H9 (cell line): ENCODE measurements around the gene ZSWIM6. TPM values are rescaled to one million over a fixed set of nuclear protein-coding genes. Genes with fewer than 3 reads are reported as not detected.

ENCODE experiments used
- DNase-seq: peaks from one replicate; pipeline ENCODE4 v3.0.0-alpha.2; 2017
- H2AFZ ChIP-seq: one replicate; pipeline ENCODE4 v1.6.1; 2013; ENCODE audit warnings: mild to moderate bottlenecking, low read length, control low read depth, moderate library complexity
- H2AK5ac ChIP-seq: 2 replicates; pipeline ENCODE4 v1.6.1; 2013; ENCODE audit warnings: low read length, control low read depth, mixed read lengths; ENCODE audit not compliant: insufficient read length
- H2BK120ac ChIP-seq: one replicate; pipeline ENCODE4 v1.6.1; 2013; ENCODE audit warnings: low read depth, mild to moderate bottlenecking, low read length, control low read depth, inconsistent platforms; ENCODE audit not compliant: poor library complexity, severe bottlenecking
- H2BK12ac ChIP-seq: 2 replicates; pipeline ENCODE4 v1.6.1; 2013; ENCODE audit warnings: low read length, control low read depth, mixed read lengths, low read depth; ENCODE audit not compliant: insufficient read length
- H2BK15ac ChIP-seq: 2 replicates; pipeline ENCODE4 v1.6.1; 2013; ENCODE audit warnings: low read depth, low read length, control low read depth
- H2BK20ac ChIP-seq: one replicate; pipeline ENCODE4 v1.6.1; 2013; ENCODE audit warnings: low read depth, mild to moderate bottlenecking, low read length, control low read depth, inconsistent platforms; ENCODE audit not compliant: poor library complexity, severe bottlenecking
- H2BK5ac ChIP-seq: 2 replicates; pipeline ENCODE4 v1.6.1; 2013; ENCODE audit warnings: low read length, control low read depth, mixed read lengths; ENCODE audit not compliant: insufficient read length
- H3K14ac ChIP-seq: 2 replicates; pipeline ENCODE4 v1.6.1; 2013; ENCODE audit warnings: low read length, control low read depth; ENCODE audit not compliant: insufficient read depth
- H3K18ac ChIP-seq: 2 replicates; pipeline ENCODE4 v1.6.1; 2013; ENCODE audit warnings: low read depth, mild to moderate bottlenecking, mixed read lengths, low read length, control low read depth; ENCODE audit not compliant: insufficient read length
- H3K23ac ChIP-seq: 2 replicates; pipeline ENCODE4 v1.6.1; 2013; ENCODE audit warnings: low read length, control low read depth, mixed read lengths, low read depth; ENCODE audit not compliant: insufficient read length
- H3K23me2 ChIP-seq: 2 replicates; pipeline ENCODE4 v1.6.1; 2013; ENCODE audit warnings: low read depth, mild to moderate bottlenecking, mixed read lengths, low read length, control low read depth; ENCODE audit not compliant: insufficient read length, poor library complexity, severe bottlenecking
- H3K27ac ChIP-seq: 2 replicates; pipeline ENCODE4 v1.5.1; 2013; ENCODE audit warnings: low read length, control low read depth, mixed read lengths, low read depth; ENCODE audit not compliant: insufficient read length
- H3K27me3 ChIP-seq: 2 replicates; pipeline ENCODE4 v1.6.1; 2013; ENCODE audit warnings: low read length, control low read depth, inconsistent platforms; ENCODE audit not compliant: insufficient read depth
- H3K4ac ChIP-seq: 2 replicates; pipeline ENCODE4 v1.6.1; 2013; ENCODE audit warnings: low read depth, mild to moderate bottlenecking, control low read depth, inconsistent platforms, low read length, moderate library complexity
- H3K4me1 ChIP-seq: 2 replicates; pipeline ENCODE4 v1.6.1; 2013; ENCODE audit warnings: low read length, control low read depth, inconsistent platforms; ENCODE audit not compliant: insufficient read depth
- H3K4me2 ChIP-seq: 2 replicates; pipeline ENCODE4 v1.6.1; 2013; ENCODE audit warnings: low read length, control low read depth, mixed read lengths; ENCODE audit not compliant: insufficient read length, insufficient read depth
- H3K56ac ChIP-seq: 2 replicates; pipeline ENCODE4 v1.6.1; 2013; ENCODE audit warnings: low read depth, mild to moderate bottlenecking, mixed read lengths, low read length, control low read depth; ENCODE audit not compliant: insufficient read length
- H3K79me1 ChIP-seq: 2 replicates; pipeline ENCODE4 v1.6.1; 2013; ENCODE audit warnings: low read depth, mild to moderate bottlenecking, moderate library complexity, low read length, control low read depth, inconsistent platforms; ENCODE audit not compliant: insufficient read depth, poor library complexity, severe bottlenecking
- H3K79me2 ChIP-seq: 2 replicates; pipeline ENCODE4 v1.6.1; 2013; ENCODE audit warnings: low read length, control low read depth, inconsistent platforms; ENCODE audit not compliant: insufficient read depth
- H3K9ac ChIP-seq: 2 replicates; pipeline ENCODE4 v1.6.1; 2013; ENCODE audit warnings: low read length, control low read depth, mixed read lengths; ENCODE audit not compliant: insufficient read length; ENCODE audit errors: extremely low read depth
- H3K9me3 ChIP-seq: one replicate; pipeline ENCODE4 v1.6.1; 2013; ENCODE audit warnings: low read depth, low read length, inconsistent platforms; ENCODE audit not compliant: control insufficient read depth
- H3T11ph ChIP-seq: one replicate; pipeline ENCODE4 v1.6.1; 2013; ENCODE audit warnings: mild to moderate bottlenecking, low read length, control low read depth, inconsistent platforms
- H4K20me1 ChIP-seq: one replicate; pipeline ENCODE4 v1.6.1; 2013; ENCODE audit not compliant: control insufficient read depth, insufficient read length, insufficient read depth
- H4K5ac ChIP-seq: 2 replicates; pipeline ENCODE4 v1.6.1; 2013; ENCODE audit warnings: low read depth, mild to moderate bottlenecking, mixed read lengths, low read length, control low read depth; ENCODE audit not compliant: insufficient read length
- H4K8ac ChIP-seq: replicated peaks from 2 replicates; pipeline ENCODE4 v1.6.1; 2013; ENCODE audit warnings: low read length, control low read depth, mixed read lengths, low read depth; ENCODE audit not compliant: insufficient read length
- H4K91ac ChIP-seq: 2 replicates; pipeline ENCODE4 v1.6.1; 2013; ENCODE audit warnings: low read depth, mild to moderate bottlenecking, moderate library complexity, mixed read lengths, low read length, control low read depth; ENCODE audit not compliant: insufficient read length
- H3K27ac Mint-ChIP-seq, 3 experiments: 2 replicates in 2 of 3; 3 replicates in 1 of 3; pipeline ENCODE4 v1.8.0; 2020 to 2021; ENCODE audit warnings: mixed read lengths in 3 of 3, mild to moderate bottlenecking in 1 of 3, moderate library complexity in 1 of 3
- H3K27me3 Mint-ChIP-seq: 2 replicates; pipeline ENCODE4 v1.8.0; 2021; ENCODE audit warnings: low read depth, mild to moderate bottlenecking, moderate library complexity, mixed read lengths
- H3K36me3 Mint-ChIP-seq, 3 experiments: 2 replicates in 2 of 3; 3 replicates in 1 of 3; pipeline ENCODE4 v1.8.0; 2020 to 2021; ENCODE audit warnings: low read depth in 3 of 3, mixed read lengths in 3 of 3; ENCODE audit not compliant: insufficient read depth in 1 of 3
- H3K4me1 Mint-ChIP-seq, 2 experiments: 2 replicates each; pipeline ENCODE4 v1.8.0; 2020; ENCODE audit warnings: mixed read lengths in 2 of 2
- H3K4me3 Mint-ChIP-seq, 2 experiments: 2 replicates in 1 of 2; 3 replicates in 1 of 2; pipeline ENCODE4 v1.8.0; 2020 to 2021; ENCODE audit warnings: mild to moderate bottlenecking in 2 of 2, mixed read lengths in 2 of 2, moderate library complexity in 1 of 2
- H3K9me3 Mint-ChIP-seq, 2 experiments: 2 replicates in 1 of 2; 3 replicates in 1 of 2; pipeline ENCODE4 v1.8.0; 2020; ENCODE audit warnings: mild to moderate bottlenecking in 2 of 2, mixed read lengths in 2 of 2, moderate library complexity in 1 of 2
- WGBS: extraction: QIAGEN DNeasy Blood & Tissue Kit; methylation state at CpG from one replicate; pipeline ENCODE4 v1.1.7; 2013; ENCODE audit warnings: missing lambda C conversion rate, low lambda C conversion rate, mixed read lengths; ENCODE audit not compliant: insufficient read length; ENCODE audit errors: extremely low coverage; 5-methylcytosine and 5-hydroxymethylcytosine counted together
- total RNA-seq: library from RNA; stranded (reverse); gene quantifications from 2 replicates; pipeline ENCODE4 v1.2.1, GENCODE V29; 2021
- TF ChIP-seq, protein P1 (sequence below): fragments of 200-600 bp; sonication (generic); conservative IDR thresholded peaks from 3 replicates; pipeline ENCODE4 v1.8.0; 2021; ENCODE audit warnings: antibody characterized with exemption, mild to moderate bottlenecking

ZSWIM6 gene
- total RNA-seq, 1 experiment from 2014 or later = 11.5 TPM

DNA sequence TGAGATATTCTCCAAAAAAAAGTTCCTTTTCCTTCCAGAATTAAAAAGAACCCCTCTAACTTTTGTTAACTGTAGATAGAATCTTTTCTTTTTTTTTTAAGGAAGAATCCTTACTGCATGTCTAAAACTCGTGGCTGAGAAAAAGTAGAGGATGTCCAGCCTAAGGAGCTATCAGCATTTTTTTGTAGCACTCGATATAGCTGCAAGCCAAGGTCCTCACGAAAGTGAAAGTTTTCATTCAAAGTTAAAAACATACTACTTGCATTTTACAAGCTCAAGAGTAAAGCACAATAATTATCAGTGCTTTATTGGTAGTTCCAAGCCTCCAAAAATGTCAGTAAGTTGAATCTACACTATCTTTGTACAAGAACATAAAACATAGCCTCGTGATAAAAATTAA is 28.7 kb upstream of the ZSWIM6 start:
- Histone ChIP-seq H3K9ac (no peak overlapping the region), H2AFZ (no peak overlapping the region), H3T11ph (no peak overlapping the region), H2AK5ac (no peak overlapping the region), H3K14ac (no peak overlapping the region), H3K23ac (no peak overlapping the region), H3K23me2 (no peaks in the 10 kb centered on the region), H3K27me3 (no peaks in the 10 kb centered on the region), H3K56ac (no peak overlapping the region), H2BK12ac (no peak overlapping the region), H2BK120ac (no peak overlapping the region), H2BK15ac (no peak overlapping the region), H4K91ac (no peak overlapping the region), H2BK5ac (no peak overlapping the region), H4K20me1 (no peaks in the 10 kb centered on the region), H3K18ac (no peak overlapping the region), H3K4ac (no peak overlapping the region), H4K5ac (no peak overlapping the region), H2BK20ac (no peak overlapping the region), H3K4me1 (no peaks in the 10 kb centered on the region; the same call in 1 of the 2 replicates), H4K8ac (no peak overlapping the region), H3K27ac (no peak overlapping the region), H3K9me3 (no peaks in the 10 kb centered on the region), H3K79me1 (no peaks in the 10 kb centered on the region), H3K79me2 (no peaks in the 10 kb centered on the region), H3K4me2 (no peak overlapping the region)
- Mint-ChIP-seq H3K27me3 (peaks cover 39% of the 10 kb centered on the region), H3K9me3 (no peaks in the 10 kb centered on the region), H3K36me3 (no peaks in the 10 kb centered on the region), H3K4me3 (no peak overlapping the region), H3K27ac (no peak overlapping the region), H3K4me1 (peaks cover 31 to 32% of the 10 kb centered on the region in 2 experiments)
- TF ChIP-seq, protein P1, sequence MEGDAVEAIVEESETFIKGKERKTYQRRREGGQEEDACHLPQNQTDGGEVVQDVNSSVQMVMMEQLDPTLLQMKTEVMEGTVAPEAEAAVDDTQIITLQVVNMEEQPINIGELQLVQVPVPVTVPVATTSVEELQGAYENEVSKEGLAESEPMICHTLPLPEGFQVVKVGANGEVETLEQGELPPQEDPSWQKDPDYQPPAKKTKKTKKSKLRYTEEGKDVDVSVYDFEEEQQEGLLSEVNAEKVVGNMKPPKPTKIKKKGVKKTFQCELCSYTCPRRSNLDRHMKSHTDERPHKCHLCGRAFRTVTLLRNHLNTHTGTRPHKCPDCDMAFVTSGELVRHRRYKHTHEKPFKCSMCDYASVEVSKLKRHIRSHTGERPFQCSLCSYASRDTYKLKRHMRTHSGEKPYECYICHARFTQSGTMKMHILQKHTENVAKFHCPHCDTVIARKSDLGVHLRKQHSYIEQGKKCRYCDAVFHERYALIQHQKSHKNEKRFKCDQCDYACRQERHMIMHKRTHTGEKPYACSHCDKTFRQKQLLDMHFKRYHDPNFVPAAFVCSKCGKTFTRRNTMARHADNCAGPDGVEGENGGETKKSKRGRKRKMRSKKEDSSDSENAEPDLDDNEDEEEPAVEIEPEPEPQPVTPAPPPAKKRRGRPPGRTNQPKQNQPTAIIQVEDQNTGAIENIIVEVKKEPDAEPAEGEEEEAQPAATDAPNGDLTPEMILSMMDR = no peak
- WGBS = no CpG with 5 or more reads among the region's 4 CpGs
- no peak for DNase-seq
